Trophoblast cell (in vitro differentiated cells and primary cell): Measurements from ENCODE around the gene CRELD2.
A peak's percentile ranks its signal among the peaks of the same experiment; 100 is the strongest.

Source experiments
- DNase-seq, 2 donors: peaks; one replicate each; pipeline ENCODE4 v3.0.0-alpha.2; 2016
- H2AFZ ChIP-seq: 2 replicates; pipeline ENCODE4 v1.6.1; 2013; ENCODE audit warnings: low read length, moderate library complexity, mild to moderate bottlenecking; ENCODE audit not compliant: insufficient read depth, poor library complexity
- H2AK5ac ChIP-seq: 2 replicates; pipeline ENCODE4 v1.6.1; 2013; ENCODE audit warnings: mild to moderate bottlenecking, low read length
- H2BK120ac ChIP-seq: 2 replicates; pipeline ENCODE4 v1.6.1; 2013; ENCODE audit warnings: low read length, mild to moderate bottlenecking, moderate library complexity; ENCODE audit not compliant: insufficient read depth, poor library complexity
- H2BK12ac ChIP-seq: 2 replicates; pipeline ENCODE4 v1.6.1; 2013; ENCODE audit warnings: mild to moderate bottlenecking, low read length, moderate library complexity
- H2BK5ac ChIP-seq: 2 replicates; pipeline ENCODE4 v1.6.1; 2013; ENCODE audit warnings: low read length, low read depth, moderate library complexity, mild to moderate bottlenecking; ENCODE audit not compliant: poor library complexity
- H3K14ac ChIP-seq: 2 replicates; pipeline ENCODE4 v1.6.1; 2013; ENCODE audit warnings: mild to moderate bottlenecking, low read length
- H3K18ac ChIP-seq: 2 replicates; pipeline ENCODE4 v1.6.1; 2013; ENCODE audit warnings: mild to moderate bottlenecking, low read length
- H3K23ac ChIP-seq: 2 replicates; pipeline ENCODE4 v1.6.1; 2013; ENCODE audit warnings: low read length
- H3K27ac ChIP-seq: 2 replicates; pipeline ENCODE4 v1.5.1; 2013; ENCODE audit warnings: low read depth, mild to moderate bottlenecking, inconsistent platforms, low read length, moderate library complexity
- H3K27me3 ChIP-seq: 2 replicates; pipeline ENCODE4 v1.6.1; 2013; ENCODE audit warnings: inconsistent platforms, mild to moderate bottlenecking, low read length, moderate library complexity; ENCODE audit not compliant: insufficient read depth
- H3K36me3 ChIP-seq, 2 experiments: 1 replicate in 1 of 2; 2 replicates in 1 of 2; pipeline ENCODE4 v1.6.1; 2013; ENCODE audit warnings: low read length in 2 of 2, mild to moderate bottlenecking in 2 of 2, moderate library complexity in 1 of 2; ENCODE audit not compliant: insufficient read depth in 2 of 2, control insufficient read depth in 1 of 2
- H3K4ac ChIP-seq: 2 replicates; pipeline ENCODE4 v1.6.1; 2013; ENCODE audit warnings: low read depth, mild to moderate bottlenecking, low read length, moderate library complexity
- H3K4me1 ChIP-seq, 2 experiments: 1 replicate in 1 of 2; 2 replicates in 1 of 2; pipeline ENCODE4 v1.6.1; 2013; ENCODE audit warnings: low read length in 2 of 2, mild to moderate bottlenecking in 2 of 2, moderate library complexity in 1 of 2; ENCODE audit not compliant: insufficient read depth in 2 of 2, control insufficient read depth in 1 of 2
- H3K4me2 ChIP-seq: 2 replicates; pipeline ENCODE4 v1.6.1; 2013; ENCODE audit warnings: inconsistent platforms, mild to moderate bottlenecking, low read length, moderate library complexity
- H3K4me3 ChIP-seq: 2 replicates; pipeline ENCODE4 v1.5.1; 2013; ENCODE audit warnings: mild to moderate bottlenecking, low read depth, low read length, inconsistent platforms
- H3K79me1 ChIP-seq: one replicate; pipeline ENCODE4 v1.6.1; 2013; ENCODE audit warnings: low read length
- H3K79me2 ChIP-seq: 2 replicates; pipeline ENCODE4 v1.6.1; 2013; ENCODE audit warnings: low read length, mild to moderate bottlenecking; ENCODE audit not compliant: control insufficient read depth, insufficient read depth, poor library complexity
- H3K9ac ChIP-seq: 2 replicates; pipeline ENCODE4 v1.6.1; 2013; ENCODE audit warnings: mild to moderate bottlenecking, low read length
- H3K9me3 ChIP-seq: 2 replicates; pipeline ENCODE4 v1.6.1; 2013; ENCODE audit warnings: low read depth, mild to moderate bottlenecking, control low read depth, inconsistent platforms, low read length; ENCODE audit not compliant: insufficient read depth
- H4K12ac ChIP-seq: 2 replicates; pipeline ENCODE4 v1.6.1; 2013; ENCODE audit warnings: low read depth, mild to moderate bottlenecking, low read length, moderate library complexity
- H4K8ac ChIP-seq: 2 replicates; pipeline ENCODE4 v1.6.1; 2013; ENCODE audit warnings: low read depth, mild to moderate bottlenecking, low read length, moderate library complexity
- H4K91ac ChIP-seq: one replicate; pipeline ENCODE4 v1.6.1; 2013; ENCODE audit warnings: low read depth, mild to moderate bottlenecking, low read length, moderate library complexity
- WGBS: extraction: QIAGEN DNeasy Blood & Tissue Kit; methylation state at CpG from one replicate; pipeline ENCODE4 v1.1.7; 2013; ENCODE audit warnings: missing lambda C conversion rate; ENCODE audit not compliant: insufficient read length, insufficient coverage; ENCODE audit errors: extremely low coverage; 5-methylcytosine and 5-hydroxymethylcytosine counted together

CRELD2 gene

GRCh38 chr22:49871482-49871881 lies 47.0 kb upstream of the CRELD2 start:
- Histone ChIP-seq H2AK5ac (no peak overlapping the region), H3K79me2 (peaks cover 4% of the 10 kb centered on the region), H3K27me3 (no peaks in the 10 kb centered on the region), H3K4me1 (no peaks in the 10 kb centered on the region), H2BK12ac (no peak overlapping the region), H3K23ac (no peak overlapping the region), H4K12ac (no peak overlapping the region), H4K91ac (no peak overlapping the region), H2BK120ac (no peak overlapping the region), H3K36me3 (peaks cover 1 to 12% of the 10 kb centered on the region in 2 experiments), H2AFZ (no peak overlapping the region), H3K4me2 (no peak overlapping the region), H3K18ac (no peak overlapping the region), H3K9ac (no peak overlapping the region), H4K8ac (no peak overlapping the region), H3K27ac (no peak overlapping the region), H3K4me3 (no peak overlapping the region), H3K14ac (no peak overlapping the region), H3K79me1 (no peaks in the 10 kb centered on the region), H2BK5ac (no peak overlapping the region), H3K9me3 (peaks cover 5% of the 10 kb centered on the region), H3K4ac (peak overlapping the region; percentile 47)
- no peak for DNase-seq
- no CpG with 5 or more reads among the region's 4 CpGs for WGBS

- H2BK5ac ChIP-seq = no peak overlapping the region
- DNase-seq = no peak
- no peak overlapping the region for H2BK120ac ChIP-seq
- H3K27ac ChIP-seq = no peak overlapping the region
- H2AFZ ChIP-seq = no peak overlapping the region
- no peak overlapping the region for H4K12ac ChIP-seq
- no peak overlapping the region for H3K14ac ChIP-seq
- WGBS = no CpG with 5 or more reads among the region's 7 CpGs
- no peak overlapping the region for H3K9ac ChIP-seq
- H3K79me1 ChIP-seq = no peaks in the 10 kb centered on the region
- no peak overlapping the region for H2BK12ac ChIP-seq
- H3K4me2 ChIP-seq = no peak overlapping the region
- H3K79me2 ChIP-seq = peaks cover 4% of the 10 kb centered on the region
- H3K4me3 ChIP-seq = no peak overlapping the region
- H3K18ac ChIP-seq = no peak overlapping the region
- H3K4ac ChIP-seq = no peak overlapping the region
- H4K91ac ChIP-seq = no peak overlapping the region
- no peaks in the 10 kb centered on the region for H3K27me3 ChIP-seq
- no peak overlapping the region for H2AK5ac ChIP-seq
- H3K4me1 ChIP-seq = no peaks in the 10 kb centered on the region
- peaks cover 2 to 10% of the 10 kb centered on the region in 2 experiments for H3K36me3 ChIP-seq
- no peak overlapping the region for H4K8ac ChIP-seq
- H3K9me3 ChIP-seq = peaks cover 4% of the 10 kb centered on the region
- H3K23ac ChIP-seq = no peak overlapping the region
Measured at GRCh38 chr22:49872347-49872746, 46.1 kb upstream of the CRELD2 start.

GRCh38 chr22:49873228-49873940 lies 45.0 kb upstream of the CRELD2 start:
- no CpG with 5 or more reads among the region's 16 CpGs for WGBS
- no peak overlapping the region for H3K4me3 ChIP-seq

GRCh38 chr22:49877642-49878041 lies 40.8 kb upstream of the CRELD2 start:
- no peak overlapping the region for H2BK5ac ChIP-seq
- no peak overlapping the region for H2BK12ac ChIP-seq
- H3K9me3 ChIP-seq = peaks cover 3% of the 10 kb centered on the region
- H3K36me3 ChIP-seq = peaks cover 6 to 7% of the 10 kb centered on the region in 2 experiments
- H4K91ac ChIP-seq = no peak overlapping the region
- H3K27ac ChIP-seq = no peak overlapping the region
- no peak for DNase-seq
- H4K8ac ChIP-seq = no peak overlapping the region
- peaks cover 4 to 5% of the 10 kb centered on the region in 2 experiments for H3K4me1 ChIP-seq
- no peak overlapping the region for H3K18ac ChIP-seq
- no peak overlapping the region for H4K12ac ChIP-seq
- no peak overlapping the region for H3K9ac ChIP-seq
- H2AFZ ChIP-seq = no peak overlapping the region
- H3K79me1 ChIP-seq = no peaks in the 10 kb centered on the region
- H2BK120ac ChIP-seq = no peak overlapping the region
- H3K4ac ChIP-seq = no peak overlapping the region
- H2AK5ac ChIP-seq = no peak overlapping the region
- no peak overlapping the region for H3K4me3 ChIP-seq
- no peak overlapping the region for H3K4me2 ChIP-seq
- H3K23ac ChIP-seq = no peak overlapping the region
- H3K79me2 ChIP-seq = peaks cover 4% of the 10 kb centered on the region
- no CpG with 5 or more reads among the region's 7 CpGs for WGBS
- no peaks in the 10 kb centered on the region for H3K27me3 ChIP-seq
- no peak overlapping the region for H3K14ac ChIP-seq

More at GRCh38 chr22:49873228-49873940, 45.0 kb upstream of the CRELD2 start:
- no peak overlapping the region for H3K9ac ChIP-seq
- H4K8ac ChIP-seq = no peak overlapping the region
- H3K14ac ChIP-seq = no peak overlapping the region
- H3K18ac ChIP-seq = no peak overlapping the region
- DNase-seq = no peak
- no peak overlapping the region for H3K4ac ChIP-seq
- no peak overlapping the region for H3K23ac ChIP-seq
- H3K27ac ChIP-seq = no peak overlapping the region
- H2AK5ac ChIP-seq = no peak overlapping the region
- H3K4me1 ChIP-seq = no peaks in the 10 kb centered on the region
- H3K36me3 ChIP-seq = peaks cover 4 to 8% of the 10 kb centered on the region in 2 experiments
- no peak overlapping the region for H4K91ac ChIP-seq
- H3K79me1 ChIP-seq = no peaks in the 10 kb centered on the region
- no peaks in the 10 kb centered on the region for H3K27me3 ChIP-seq
- no peak overlapping the region for H2BK5ac ChIP-seq
- peaks cover 4% of the 10 kb centered on the region for H3K79me2 ChIP-seq
- H2BK12ac ChIP-seq = no peak overlapping the region
- H3K4me2 ChIP-seq = no peak overlapping the region
- no peak overlapping the region for H2AFZ ChIP-seq
- no peak overlapping the region for H4K12ac ChIP-seq
- no peak overlapping the region for H2BK120ac ChIP-seq
- peaks cover 4% of the 10 kb centered on the region for H3K9me3 ChIP-seq
